Left lung (tissue), 10 donors: ENCODE results near the gene ALMS1. TPM values are rescaled to one million over a fixed set of nuclear protein-coding genes. Genes with fewer than 3 reads are reported as not detected.

Experiments used
- ATAC-seq: fragments of 200-7000 bp; cut with Tn5 transposase; one replicate; pipeline ENCODE4 v1.9.1; 2020; ENCODE audit warnings: moderate library complexity
- DNase-seq, 4 donors: peaks; one replicate each; pipeline ENCODE4 v3.0.0-alpha.2; 2013 to 2020
- H3K27ac ChIP-seq, 2 donors: fragments of 200-600 bp; sonication (generic) in 1 of 2; one replicate each; pipeline versions ENCODE4 v1.5.0 to v1.8.0; 2020 to 2021
- H3K27me3 ChIP-seq, 2 donors: fragments of 200-600 bp; sonication (generic) in 1 of 2; one replicate each; pipeline versions ENCODE4 v1.5.0 to v1.8.0; 2020 to 2021
- H3K36me3 ChIP-seq, 2 donors: fragments of 200-600 bp; sonication (generic) in 1 of 2; one replicate each; pipeline versions ENCODE4 v1.5.0 to v1.8.0; 2020 to 2021
- H3K4me1 ChIP-seq, 2 donors: fragments of 200-600 bp; one replicate each; pipeline ENCODE4 v1.8.0; 2021
- H3K4me3 ChIP-seq, 2 donors: fragments of 200-600 bp; sonication (generic) in 1 of 2; one replicate each; pipeline versions ENCODE4 v1.5.0 to v1.8.0; 2020 to 2021; ENCODE audit warnings: mild to moderate bottlenecking in 1 of 2
- H3K9me3 ChIP-seq, 2 donors: fragments of 200-600 bp; sonication (generic) in 1 of 2; one replicate each; pipeline versions ENCODE4 v1.5.0 to v1.8.0; 2020 to 2021
- intact Hi-C, 2 donors: fragments of 100-400 bp; cut with DNase I; formaldehyde crosslinking; loops; one replicate each; pipeline versions ENCODE4 v1.11.2 to v1.14.2; 2022
- polyA plus RNA-seq, 6 donors: library from polyadenylated mRNA; unstranded; fragments of 120-200 nt; gene quantifications; one replicate each; pipeline ENCODE4 v1.2.1, GENCODE V29; 2013; ENCODE audit not compliant: insufficient read length in 6 of 6
- total RNA-seq, 2 donors: library from RNA; stranded (reverse); fragmentation: NEBNext Ultra II Directional; extraction: Animal tissue kit (Norgen Biotek cat#: 25700); gene quantifications; one replicate each; pipeline ENCODE4 v1.2.1, GENCODE V29; 2021
- TF ChIP-seq, protein P1 (sequence below), 2 donors: fragments of 200-600 bp; sonication (generic) in 1 of 2; IDR thresholded peaks; one replicate each; pipeline versions ENCODE4 v1.5.0 to v1.8.0; 2021; ENCODE audit warnings: antibody characterized with exemption in 2 of 2
- donor health status: DM: no; HTN: yes; CAD: no.
- donor health status: DM: no; HTN: no; CAD: no.

Gene ALMS1
- total and polyA plus RNA-seq, 8 donors, result 16.4 to 46.0 (median 39.7) TPM

DNA sequence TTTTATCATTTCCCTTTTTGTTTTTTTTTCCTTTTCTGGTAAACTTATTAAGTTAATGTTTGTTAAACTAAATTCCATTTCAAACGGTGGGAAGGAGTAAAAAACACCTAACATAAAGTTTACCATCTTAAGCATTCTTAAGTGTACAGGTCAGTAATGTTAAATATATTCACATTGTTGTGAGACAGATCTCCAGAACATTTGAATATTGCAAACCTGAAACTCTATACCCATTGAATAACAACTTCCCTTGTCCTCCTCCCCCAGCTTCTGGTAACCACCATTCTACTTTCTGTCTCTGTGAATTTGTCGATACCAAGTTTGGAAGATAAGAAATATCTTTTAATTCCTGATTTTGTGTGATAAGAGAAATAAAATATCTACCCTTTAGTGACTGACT lies 268.5 kb downstream of the ALMS1 start:
- H3K4me3 ChIP-seq, result no peak overlapping the region
- intact Hi-C loops, result no loop called here
- H3K27me3 ChIP-seq, result no peaks in the 10 kb centered on the region
- no peaks in the 10 kb centered on the region for H3K36me3 ChIP-seq
- H3K4me1 ChIP-seq, result no peaks in the 10 kb centered on the region
- TF ChIP-seq, protein P1, sequence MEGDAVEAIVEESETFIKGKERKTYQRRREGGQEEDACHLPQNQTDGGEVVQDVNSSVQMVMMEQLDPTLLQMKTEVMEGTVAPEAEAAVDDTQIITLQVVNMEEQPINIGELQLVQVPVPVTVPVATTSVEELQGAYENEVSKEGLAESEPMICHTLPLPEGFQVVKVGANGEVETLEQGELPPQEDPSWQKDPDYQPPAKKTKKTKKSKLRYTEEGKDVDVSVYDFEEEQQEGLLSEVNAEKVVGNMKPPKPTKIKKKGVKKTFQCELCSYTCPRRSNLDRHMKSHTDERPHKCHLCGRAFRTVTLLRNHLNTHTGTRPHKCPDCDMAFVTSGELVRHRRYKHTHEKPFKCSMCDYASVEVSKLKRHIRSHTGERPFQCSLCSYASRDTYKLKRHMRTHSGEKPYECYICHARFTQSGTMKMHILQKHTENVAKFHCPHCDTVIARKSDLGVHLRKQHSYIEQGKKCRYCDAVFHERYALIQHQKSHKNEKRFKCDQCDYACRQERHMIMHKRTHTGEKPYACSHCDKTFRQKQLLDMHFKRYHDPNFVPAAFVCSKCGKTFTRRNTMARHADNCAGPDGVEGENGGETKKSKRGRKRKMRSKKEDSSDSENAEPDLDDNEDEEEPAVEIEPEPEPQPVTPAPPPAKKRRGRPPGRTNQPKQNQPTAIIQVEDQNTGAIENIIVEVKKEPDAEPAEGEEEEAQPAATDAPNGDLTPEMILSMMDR (IDR thresholded peaks at IDR 0.05), result no peak
- H3K27ac ChIP-seq, result no peak overlapping the region
- no peak for ATAC-seq
- H3K9me3 ChIP-seq, result no peaks in the 10 kb centered on the region
- DNase-seq, result no peak

Other genes with a start within 250 kb of the ALMS1 start
- gene NOTO, start 183.3 kb upstream of the ALMS1 start, total RNA-seq, result not detected
- under 1 TPM in 4 of 6 donors, not detected in 2; 0.10 to 0.17 (median 0.11) TPM for gene NOTO, start 183.3 kb upstream of the ALMS1 start, polyA plus RNA-seq
- 10 to 100 TPM; 12.1 to 18.0 TPM for gene SMYD5, start 171.6 kb upstream of the ALMS1 start, total RNA-seq
- gene SMYD5, start 171.6 kb upstream of the ALMS1 start, polyA plus RNA-seq, result 10 to 100 TPM; 30.0 to 46.2 (median 38.6) TPM
- gene PRADC1, start 152.6 kb upstream of the ALMS1 start, total RNA-seq, result 10 to 100 TPM; 23.1 to 23.3 TPM
- 10 to 100 TPM in 5 of 6 donors, 1 to 10 TPM in 1; 8.5 to 17.3 (median 12.6) TPM for gene PRADC1, start 152.6 kb upstream of the ALMS1 start, polyA plus RNA-seq
- gene CCT7, start 151.5 kb upstream of the ALMS1 start, total RNA-seq, result 100 to 1,000 TPM; 177 to 226 TPM
- 100 to 1,000 TPM; 178 to 233 (median 214) TPM for gene CCT7, start 151.5 kb upstream of the ALMS1 start, polyA plus RNA-seq
- gene FBXO41, start 101.4 kb upstream of the ALMS1 start, total RNA-seq, result 1 to 10 TPM; 2.4 to 3.5 TPM
- 1 to 10 TPM; 1.4 to 2.2 (median 1.9) TPM for gene FBXO41, start 101.4 kb upstream of the ALMS1 start, polyA plus RNA-seq
- not detected for gene EGR4, start 92.3 kb upstream of the ALMS1 start, total RNA-seq
- under 1 TPM in 1 of 6 donors, not detected in 5; 0.08 TPM for gene EGR4, start 92.3 kb upstream of the ALMS1 start, polyA plus RNA-seq